Measurements from ENCODE around the gene PAQR9. TPM values are rescaled to one million over a fixed set of nuclear protein-coding genes. Genes with fewer than 3 reads are reported as not detected.

The PAQR9 gene
- total RNA-seq, 4 donors from 2014 or later = not detected

DNA sequence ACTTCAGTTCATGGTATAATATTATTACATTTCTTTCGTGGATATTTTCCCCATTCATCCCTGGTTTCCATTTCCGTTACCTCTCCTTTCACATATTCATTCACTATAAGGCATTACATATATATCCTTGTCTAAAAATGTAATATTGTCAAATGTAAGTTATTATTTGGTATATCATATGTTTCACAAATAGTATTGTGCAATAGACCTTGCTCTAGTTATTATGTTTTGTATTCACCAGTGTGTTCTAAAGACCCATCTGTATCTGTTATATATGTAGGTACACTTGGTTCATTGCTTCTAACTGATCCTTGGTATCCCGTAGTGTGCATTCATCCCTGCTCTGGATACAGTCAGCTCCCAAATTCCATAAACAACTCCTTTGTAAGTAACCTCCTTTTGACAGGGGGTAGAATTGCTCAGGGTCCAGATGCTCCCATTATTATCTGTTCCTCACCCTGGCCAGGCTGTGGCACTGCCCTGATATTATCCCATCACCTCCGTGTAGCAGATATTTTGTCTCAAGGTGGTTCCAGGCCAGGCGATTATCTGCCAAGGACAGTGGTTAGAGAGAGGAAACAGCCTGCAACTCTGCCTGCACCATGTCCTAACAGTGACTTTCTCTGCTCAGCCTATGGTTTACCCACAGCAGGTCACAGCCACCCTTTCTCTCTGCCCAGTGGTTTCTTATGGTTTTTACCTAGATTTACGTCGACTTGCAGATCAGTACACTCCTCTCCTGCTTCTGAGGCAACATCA, 29.2 kb downstream of the PAQR9 start:
- Histone ChIP-seq H3K4me1 (no peaks in the 10 kb centered on the region), H3K27ac (no peak overlapping the region), H3K4me3 (no peak overlapping the region), H3K9me3 (no peaks in the 10 kb centered on the region), H3K27me3 (peaks cover 0 to 18% (median 0%) of the 10 kb centered on the region in 4 donors), H3K36me3 (no peaks in the 10 kb centered on the region)
- DNase-seq = no peak
- intact Hi-C loops (cut with DNase I) = no loop called here
- WGBS, 2 donors = 81 to 85% methylated on average over 7 of the region's 7 CpGs
- TF ChIP-seq, protein P1, sequence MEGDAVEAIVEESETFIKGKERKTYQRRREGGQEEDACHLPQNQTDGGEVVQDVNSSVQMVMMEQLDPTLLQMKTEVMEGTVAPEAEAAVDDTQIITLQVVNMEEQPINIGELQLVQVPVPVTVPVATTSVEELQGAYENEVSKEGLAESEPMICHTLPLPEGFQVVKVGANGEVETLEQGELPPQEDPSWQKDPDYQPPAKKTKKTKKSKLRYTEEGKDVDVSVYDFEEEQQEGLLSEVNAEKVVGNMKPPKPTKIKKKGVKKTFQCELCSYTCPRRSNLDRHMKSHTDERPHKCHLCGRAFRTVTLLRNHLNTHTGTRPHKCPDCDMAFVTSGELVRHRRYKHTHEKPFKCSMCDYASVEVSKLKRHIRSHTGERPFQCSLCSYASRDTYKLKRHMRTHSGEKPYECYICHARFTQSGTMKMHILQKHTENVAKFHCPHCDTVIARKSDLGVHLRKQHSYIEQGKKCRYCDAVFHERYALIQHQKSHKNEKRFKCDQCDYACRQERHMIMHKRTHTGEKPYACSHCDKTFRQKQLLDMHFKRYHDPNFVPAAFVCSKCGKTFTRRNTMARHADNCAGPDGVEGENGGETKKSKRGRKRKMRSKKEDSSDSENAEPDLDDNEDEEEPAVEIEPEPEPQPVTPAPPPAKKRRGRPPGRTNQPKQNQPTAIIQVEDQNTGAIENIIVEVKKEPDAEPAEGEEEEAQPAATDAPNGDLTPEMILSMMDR (IDR thresholded peaks at IDR 0.05) = no peak
- no peak for TF ChIP-seq POLR2A (IDR thresholded peaks at IDR 0.05)

DNA sequence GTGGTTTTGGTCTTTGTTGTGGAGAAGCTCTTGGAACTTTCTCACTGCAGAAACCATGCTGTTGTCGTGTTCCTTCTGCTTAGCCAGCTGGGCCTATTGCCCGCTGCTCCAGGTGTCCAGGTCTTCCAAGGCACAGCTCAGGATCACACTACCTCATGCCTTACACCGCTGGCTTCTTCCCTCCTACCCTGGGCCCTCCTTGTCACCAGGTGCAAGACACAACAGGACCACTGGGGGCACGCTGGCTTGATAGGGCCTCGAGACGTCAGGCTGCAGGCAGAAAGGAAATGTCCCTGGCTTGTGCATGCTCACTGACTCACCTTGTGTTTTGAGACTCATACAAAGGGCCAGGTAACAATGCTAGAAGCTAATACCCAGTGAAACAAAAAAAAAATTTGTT, 32.3 kb downstream of the PAQR9 start:
- intact Hi-C loops (cut with DNase I) = no loop called here
- TF ChIP-seq POLR2A (IDR thresholded peaks at IDR 0.05) = no peak
- TF ChIP-seq, protein P1 (IDR thresholded peaks at IDR 0.05) = peak in 1 of 6 experiments; percentile 22
- Histone ChIP-seq H3K4me1 (no peaks in the 10 kb centered on the region), H3K27ac (no peak overlapping the region), H3K36me3 (no peaks in the 10 kb centered on the region), H3K27me3 (peaks cover 0 to 12% (median 0%) of the 10 kb centered on the region in 4 donors), H3K4me3 (no peak overlapping the region), H3K9me3 (no peaks in the 10 kb centered on the region)
- DNase-seq = no peak
- 50 to 54% methylated on average over 5 to 6 of the region's 6 CpGs for WGBS, 2 donors

DNA sequence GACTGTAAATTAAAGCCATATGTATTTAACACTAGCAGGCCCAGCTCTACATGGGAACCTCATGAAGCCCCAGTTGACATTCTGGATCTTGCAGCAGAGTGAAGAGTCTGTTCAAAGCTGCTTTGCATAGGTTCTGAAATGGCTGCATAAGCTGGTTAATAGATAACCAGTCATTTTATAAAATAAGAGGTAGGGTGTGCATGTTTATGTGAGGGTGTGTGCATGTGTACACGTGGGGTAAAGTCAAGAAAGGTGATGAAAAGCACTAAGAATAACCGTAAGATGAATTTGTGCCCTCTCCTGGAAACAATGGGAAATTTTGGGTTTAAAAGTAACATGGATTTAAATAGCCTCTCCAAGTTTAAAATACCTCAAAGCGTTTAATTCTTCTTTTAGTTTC, 33.0 kb downstream of the PAQR9 start:
- H3K4me3 ChIP-seq = no peak overlapping the region
- no peaks in the 10 kb centered on the region for H3K9me3 ChIP-seq
- no peak for TF ChIP-seq POLR2A (IDR thresholded peaks at IDR 0.05)
- TF ChIP-seq, protein P1 (IDR thresholded peaks at IDR 0.05) = no peak
- no peaks in the 10 kb centered on the region for H3K4me1 ChIP-seq
- intact Hi-C loops (cut with DNase I) = no loop called here
- H3K27me3 ChIP-seq = peaks cover 0 to 8% (median 0%) of the 10 kb centered on the region in 4 donors
- DNase-seq = no peak
- H3K27ac ChIP-seq = no peak overlapping the region
- WGBS, 2 donors = 50 to 70% methylated on average over 3 of the region's 3 CpGs
- no peaks in the 10 kb centered on the region for H3K36me3 ChIP-seq

DNA sequence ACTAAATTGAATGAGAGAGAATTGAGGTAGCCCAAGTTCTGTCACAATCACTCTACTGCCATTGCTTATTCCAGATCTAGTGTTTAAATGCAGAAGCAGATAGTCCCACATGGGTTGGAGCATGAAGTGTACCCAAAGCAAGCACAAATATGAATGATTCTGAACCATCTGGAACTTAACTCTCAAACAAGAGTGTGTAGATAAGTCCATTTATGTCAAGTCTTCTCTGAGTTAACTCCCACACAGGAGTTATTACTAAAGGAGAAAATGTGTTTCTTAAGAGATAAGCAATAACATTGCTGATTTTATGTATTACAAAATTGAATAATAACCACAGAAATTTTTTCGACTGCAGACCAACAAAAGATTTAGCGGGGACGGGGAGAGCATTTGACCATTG, 33.6 kb downstream of the PAQR9 start:
- Histone ChIP-seq H3K4me3 (no peak overlapping the region), H3K36me3 (no peaks in the 10 kb centered on the region), H3K9me3 (no peaks in the 10 kb centered on the region), H3K27ac (no peak overlapping the region), H3K27me3 (peaks cover 0 to 5% (median 0%) of the 10 kb centered on the region in 4 donors), H3K4me1 (peaks cover 0 to 3% (median 0%) of the 10 kb centered on the region in 3 donors)
- no peak for DNase-seq
- TF ChIP-seq, protein P1 (IDR thresholded peaks at IDR 0.05) = no peak
- TF ChIP-seq POLR2A (IDR thresholded peaks at IDR 0.05) = no peak
- WGBS, 2 donors = 72 to 90% methylated on average over 3 of the region's 3 CpGs
- intact Hi-C loops (cut with DNase I) = no loop called here

DNA sequence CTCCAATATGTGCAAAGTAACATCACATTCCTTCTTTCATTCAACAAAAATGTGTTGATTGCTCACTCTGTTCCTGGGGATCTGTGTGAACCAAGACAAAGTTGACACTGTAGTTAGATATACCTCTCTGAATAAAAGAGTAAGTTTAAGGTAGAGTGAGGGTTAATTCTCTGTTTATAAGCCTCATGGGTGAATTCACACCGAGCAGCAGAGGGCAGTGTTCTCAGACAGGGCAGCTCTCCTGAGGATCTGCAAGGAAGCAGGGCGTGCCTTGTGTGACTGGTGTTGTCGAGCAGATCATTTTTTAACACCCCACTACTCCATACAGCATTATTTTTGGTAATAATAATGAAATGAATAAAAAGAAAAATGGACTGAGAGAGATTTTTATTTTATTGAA, 34.4 kb downstream of the PAQR9 start:
- H3K36me3 ChIP-seq = no peaks in the 10 kb centered on the region
- no peaks in the 10 kb centered on the region for H3K27me3 ChIP-seq
- TF ChIP-seq, protein P1 (IDR thresholded peaks at IDR 0.05) = peak in 5 of 6 experiments; percentile 25 to 69 (median 33)
- no peak for TF ChIP-seq POLR2A (IDR thresholded peaks at IDR 0.05)
- no peak overlapping the region for H3K27ac ChIP-seq
- H3K9me3 ChIP-seq = no peaks in the 10 kb centered on the region
- peaks cover 0 to 3% (median 0%) of the 10 kb centered on the region in 3 donors for H3K4me1 ChIP-seq
- WGBS, 2 donors = 14 to 20% methylated on average over 3 of the region's 3 CpGs
- DNase-seq = no peak
- H3K4me3 ChIP-seq = no peak overlapping the region
- intact Hi-C loops (cut with DNase I) = no loop called here
